Skeletal muscle satellite cell (primary cell): ENCODE measurements around the gene TPTE.
"Not testable (repeated sequence)": the region's sequence is repeated elsewhere in the genome, so short reads cannot be mapped to it uniquely, and the experiment has no call there.

Experiments used
- H3K27me3 ChIP-seq: 2 replicates; pipeline ENCODE4 v1.7.0; 2013; ENCODE audit warnings: low read length; ENCODE audit not compliant: control insufficient read depth, insufficient read depth
- H3K36me3 ChIP-seq: 2 replicates; pipeline ENCODE4 v1.7.0; 2013; ENCODE audit warnings: mild to moderate bottlenecking, control low read depth, low read length; ENCODE audit not compliant: insufficient read depth
- H3K4me1 ChIP-seq: 2 replicates; pipeline ENCODE4 v1.7.0; 2013; ENCODE audit warnings: low read length; ENCODE audit not compliant: control insufficient read depth, insufficient read depth
- H3K4me2 ChIP-seq: 2 replicates; pipeline ENCODE4 v1.7.0; 2013; ENCODE audit warnings: mild to moderate bottlenecking, low read length
- H3K4me3 ChIP-seq: 2 replicates; pipeline ENCODE4 v1.7.0; 2013; ENCODE audit warnings: low read length
- H3K9ac ChIP-seq: 2 replicates; pipeline ENCODE4 v1.7.0; 2013; ENCODE audit warnings: mild to moderate bottlenecking, low read depth, low read length, moderate library complexity
- H3K9me3 ChIP-seq: replicated peaks from 2 replicates; pipeline ENCODE4 v1.7.0; 2013; ENCODE audit warnings: mild to moderate bottlenecking, control low read depth, low read length

The TPTE gene

DNA sequence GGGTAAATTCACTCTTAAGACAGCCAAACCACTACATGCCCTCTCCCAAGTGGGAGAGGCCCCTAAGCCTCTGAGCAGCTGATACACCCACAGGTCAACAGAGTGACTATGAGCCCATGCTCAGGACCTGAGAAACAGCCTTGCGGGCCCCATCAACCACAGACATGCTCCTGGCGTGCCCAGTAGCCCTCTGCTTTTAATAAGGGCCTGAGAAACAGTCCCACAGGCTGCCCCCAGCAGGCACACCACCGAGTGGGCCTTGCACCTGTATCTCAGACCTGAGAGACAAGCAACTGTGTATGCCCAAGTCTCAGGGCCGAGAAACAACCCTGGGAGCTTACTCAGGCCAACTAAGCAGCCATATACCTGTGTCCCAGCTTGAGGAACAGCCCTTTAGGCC, 26.5 kb downstream of the TPTE start:
- H3K27me3 ChIP-seq, H3K4me3 ChIP-seq, H3K36me3 ChIP-seq, H3K9ac ChIP-seq, H3K4me2 ChIP-seq, H3K4me1 ChIP-seq: not testable (repeated sequence)
- H3K9me3 ChIP-seq = peaks cover 19% of the 10 kb centered on the region

DNA sequence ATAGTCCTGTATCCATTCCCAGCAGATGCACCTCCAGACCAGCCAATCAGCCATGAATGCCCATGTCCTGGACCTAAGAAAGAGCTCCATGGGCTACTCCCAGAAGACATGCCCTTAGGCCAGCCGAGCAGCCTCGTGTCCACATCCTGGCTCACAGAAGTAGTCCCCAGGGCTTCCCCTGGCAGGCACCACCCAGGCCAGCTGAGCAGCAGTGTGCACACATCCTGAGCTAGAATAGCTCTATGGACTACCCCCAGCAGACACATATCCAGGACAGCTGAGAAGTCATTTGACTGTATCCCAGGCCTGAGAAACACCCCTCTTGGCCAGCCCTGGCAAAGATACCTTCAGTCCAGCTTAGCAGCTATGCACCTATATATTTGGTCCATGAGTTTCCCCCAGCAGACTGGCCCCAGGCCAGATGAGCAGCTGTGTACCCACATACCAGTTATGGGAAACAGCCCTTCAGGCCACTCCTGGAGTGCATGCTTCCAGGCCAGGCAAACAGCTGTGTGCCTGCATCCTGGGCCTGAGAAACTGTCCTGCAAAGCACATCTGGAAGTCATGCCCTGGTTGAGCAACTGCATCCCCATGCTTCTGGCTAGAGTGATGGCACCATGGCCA, 27.1 kb downstream of the TPTE start:
- H3K27me3 ChIP-seq, H3K9ac ChIP-seq, H3K36me3 ChIP-seq, H3K4me3 ChIP-seq, H3K4me2 ChIP-seq, H3K4me1 ChIP-seq: not testable (repeated sequence)
- peaks cover 19% of the 10 kb centered on the region for H3K9me3 ChIP-seq

DNA sequence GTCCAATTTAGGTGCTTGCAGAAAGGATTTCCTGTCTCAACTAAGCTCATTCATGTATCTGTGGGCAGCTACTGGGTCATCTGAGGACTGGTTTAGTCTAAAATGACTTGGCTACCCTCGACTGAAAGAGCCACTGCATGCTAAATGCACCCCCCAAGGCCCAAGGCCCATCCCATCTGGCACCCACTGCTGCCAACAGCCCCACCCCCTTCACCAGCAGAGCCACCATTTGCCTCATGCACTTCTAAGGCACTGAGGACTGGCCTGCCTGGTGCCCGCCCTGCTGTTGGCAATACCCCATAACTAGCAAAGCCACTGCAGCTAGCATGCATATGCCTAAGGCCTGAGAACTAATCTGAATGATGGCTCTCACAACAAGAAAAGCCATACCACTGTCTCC, 49.4 kb downstream of the TPTE start:
- H3K27me3 ChIP-seq, H3K36me3 ChIP-seq, H3K4me2 ChIP-seq, H3K4me1 ChIP-seq, H3K4me3 ChIP-seq, H3K9ac ChIP-seq: not testable (repeated sequence)
- peaks cover 37% of the 10 kb centered on the region for H3K9me3 ChIP-seq

DNA sequence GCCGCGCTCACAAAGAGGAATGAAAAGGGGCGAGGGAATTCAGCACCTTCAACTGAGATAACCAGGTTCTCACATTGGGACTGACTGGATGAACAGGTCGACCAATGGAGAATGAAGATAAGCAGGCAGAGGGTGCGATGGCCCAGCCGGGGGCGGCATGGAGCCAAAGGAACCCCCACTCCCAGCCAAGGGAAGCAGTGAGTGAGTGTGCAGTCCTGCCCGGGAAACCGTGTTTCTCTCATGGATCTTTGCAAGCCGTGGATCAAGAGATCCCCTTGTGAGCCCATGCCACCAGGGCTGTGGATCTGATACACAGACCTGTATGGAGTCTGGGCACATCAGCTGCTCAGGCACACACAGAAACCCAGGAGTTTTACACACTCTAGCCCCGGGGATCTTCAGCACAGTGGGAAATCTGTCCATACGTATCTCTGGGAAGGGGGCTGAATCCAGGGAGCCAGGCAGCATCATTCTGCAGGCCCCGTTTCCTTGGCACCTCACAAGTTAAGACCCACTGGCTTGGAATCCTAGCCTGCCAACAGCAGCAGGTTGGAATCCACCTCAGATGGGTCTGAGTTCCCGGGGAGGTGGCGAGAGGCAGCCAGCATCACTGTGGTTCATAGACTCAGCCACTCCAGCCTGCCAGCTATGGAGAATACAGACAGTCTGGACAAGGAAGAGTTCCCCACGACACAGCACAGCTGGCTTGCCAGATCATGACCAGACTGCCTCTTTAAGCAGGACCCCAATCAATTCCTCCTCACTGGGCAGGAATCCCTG, 53.3 kb downstream of the TPTE start:
- H3K9ac ChIP-seq, H3K4me1 ChIP-seq: not testable (repeated sequence)
- H3K9me3 ChIP-seq = peaks cover 29% of the 10 kb centered on the region

DNA sequence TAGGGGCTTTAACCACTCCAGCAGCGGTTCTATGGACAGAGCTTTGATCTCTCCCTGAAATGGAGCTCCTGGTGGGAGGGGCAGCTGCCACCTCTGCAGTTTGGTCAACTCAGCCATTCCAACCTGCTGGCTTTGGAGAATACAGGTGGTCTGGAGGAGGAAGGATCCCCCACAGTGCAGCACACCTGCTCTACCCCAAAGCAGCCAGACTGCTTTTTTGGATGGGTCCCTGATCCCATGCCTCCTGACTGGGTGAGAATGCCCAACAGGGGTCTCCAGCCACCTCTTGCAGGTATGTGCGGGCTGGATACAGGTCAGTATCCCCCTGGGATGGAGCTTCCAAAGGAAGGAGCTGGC, 53.9 kb downstream of the TPTE start:
- Histone ChIP-seq H3K36me3 (no peaks in the 10 kb centered on the region), H3K4me3 (no peak overlapping the region), H3K9me3 (peaks cover 28% of the 10 kb centered on the region), H3K4me2 (no peak overlapping the region), H3K4me1 (no peaks in the 10 kb centered on the region), H3K9ac (no peak overlapping the region), H3K27me3 (no peaks in the 10 kb centered on the region)

More for the DNA sequence above, 53.3 kb downstream of the TPTE start:
- H3K4me2 ChIP-seq, H3K36me3 ChIP-seq, H3K4me3 ChIP-seq, H3K27me3 ChIP-seq: not testable (repeated sequence)

DNA sequence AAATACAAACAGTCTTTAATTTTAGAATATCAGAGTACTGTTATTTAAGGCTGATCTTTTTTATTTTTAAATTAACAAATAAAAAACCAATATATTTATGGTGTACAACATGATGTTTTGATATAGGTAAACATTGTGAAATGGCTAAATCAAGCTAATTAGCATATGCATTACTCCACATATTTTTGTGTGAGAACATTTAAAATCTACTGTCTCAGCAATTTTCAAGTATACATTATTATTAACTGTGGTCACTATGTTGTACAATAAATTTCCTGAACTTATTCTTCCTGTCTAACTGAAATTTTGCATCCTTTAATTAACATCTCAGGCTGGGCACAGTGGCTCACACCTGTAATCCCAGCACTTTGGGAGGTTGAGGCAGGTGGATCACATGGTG, 57.5 kb downstream of the TPTE start:
- H3K9me3 ChIP-seq = peaks cover 21% of the 10 kb centered on the region
- H3K27me3 ChIP-seq, H3K4me1 ChIP-seq, H3K36me3 ChIP-seq, H3K4me2 ChIP-seq, H3K9ac ChIP-seq, H3K4me3 ChIP-seq: not testable (repeated sequence)

DNA sequence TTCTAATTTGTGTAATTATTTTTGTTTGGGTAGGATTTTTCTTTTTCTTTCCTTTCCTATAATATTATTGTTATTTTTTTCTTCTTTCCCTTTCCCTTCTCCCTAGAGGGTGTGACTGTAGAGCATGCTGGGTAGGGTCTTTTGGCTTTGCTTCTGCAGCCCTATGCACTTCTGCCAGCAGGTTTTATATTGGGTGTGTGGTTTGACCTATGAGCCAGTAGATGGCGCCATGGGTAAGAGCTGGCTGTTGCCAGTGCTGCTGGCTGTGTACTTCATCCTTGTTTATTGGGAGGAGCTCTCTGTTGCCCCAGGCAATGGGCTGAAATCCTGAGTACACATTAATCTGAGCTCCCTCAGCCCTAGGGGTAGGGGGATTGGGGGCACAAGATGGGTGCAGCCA, 67.7 kb downstream of the TPTE start:
- H3K27me3 ChIP-seq, H3K36me3 ChIP-seq, H3K4me1 ChIP-seq, H3K4me2 ChIP-seq, H3K9ac ChIP-seq, H3K4me3 ChIP-seq: not testable (repeated sequence)
- peaks cover 15% of the 10 kb centered on the region for H3K9me3 ChIP-seq

DNA sequence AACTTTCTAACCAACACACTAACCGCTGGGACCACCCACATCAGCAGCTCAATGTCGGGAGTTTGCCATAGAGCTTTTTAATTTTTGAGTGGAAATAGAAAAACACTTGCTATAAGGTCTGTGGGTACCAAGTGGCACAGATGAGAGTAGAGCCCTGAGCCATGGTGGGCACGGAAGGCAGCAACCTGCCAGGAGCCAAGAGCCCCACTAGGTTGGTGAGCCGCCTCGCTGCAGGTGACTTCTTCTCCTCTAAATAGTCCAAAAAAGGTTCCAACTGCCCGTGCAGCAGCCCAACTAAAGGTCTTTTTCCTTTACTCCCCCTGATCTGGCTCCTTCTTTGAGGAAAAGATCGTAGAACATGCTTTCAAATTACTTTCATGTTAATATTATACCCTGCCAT, 85.7 kb downstream of the TPTE start:
- peaks cover 35% of the 10 kb centered on the region for H3K9me3 ChIP-seq
- H3K9ac ChIP-seq = not testable (repeated sequence)

DNA sequence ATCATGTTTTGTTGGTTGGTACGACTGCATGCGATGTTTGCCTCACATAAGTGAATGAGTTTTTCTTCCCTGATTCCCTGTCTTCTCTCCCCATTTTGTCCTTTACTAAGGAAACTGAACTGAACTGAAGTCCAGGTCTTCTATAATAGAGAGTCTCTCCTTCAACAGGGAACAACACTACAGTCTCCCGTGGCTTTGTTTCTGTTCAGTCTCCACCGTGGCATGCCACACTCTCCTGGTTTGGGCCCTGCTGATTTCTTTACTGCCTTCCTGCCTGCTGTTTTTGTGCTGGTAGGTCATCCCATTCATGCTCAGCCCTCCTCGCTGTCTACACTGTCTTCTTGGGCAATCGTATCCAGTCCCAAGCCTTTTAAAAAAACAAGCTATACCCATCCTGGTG, 92.9 kb downstream of the TPTE start:
- H3K4me1 ChIP-seq, H3K36me3 ChIP-seq, H3K9ac ChIP-seq, H3K4me3 ChIP-seq, H3K4me2 ChIP-seq, H3K27me3 ChIP-seq: not testable (repeated sequence)
- peaks cover 25% of the 10 kb centered on the region for H3K9me3 ChIP-seq

More for the DNA sequence above, 85.7 kb downstream of the TPTE start:
- H3K36me3 ChIP-seq, H3K27me3 ChIP-seq, H3K4me2 ChIP-seq, H3K4me1 ChIP-seq, H3K4me3 ChIP-seq: not testable (repeated sequence)

DNA sequence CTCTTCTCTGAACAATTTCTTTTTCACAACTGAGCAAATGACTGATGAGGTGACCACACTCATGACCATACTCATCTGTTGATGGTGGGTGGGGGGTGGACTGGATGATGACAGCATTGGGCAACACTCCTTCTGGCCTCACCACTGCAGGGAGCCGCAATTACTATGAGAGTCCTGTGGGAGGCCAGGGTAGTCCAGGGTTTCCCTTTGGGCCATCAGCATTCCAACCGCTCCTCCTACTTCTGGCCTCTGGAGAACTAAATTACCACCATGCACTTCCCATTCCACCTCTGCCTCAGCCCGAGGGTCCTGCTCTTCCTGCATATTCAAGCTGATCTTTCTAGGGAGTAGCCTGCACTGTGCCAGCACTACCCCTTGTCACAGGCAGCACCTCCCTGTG, 94.7 kb downstream of the TPTE start:
- H3K4me3 ChIP-seq, H3K4me2 ChIP-seq, H3K9ac ChIP-seq, H3K36me3 ChIP-seq, H3K4me1 ChIP-seq, H3K27me3 ChIP-seq: not testable (repeated sequence)
- H3K9me3 ChIP-seq = peaks cover 28% of the 10 kb centered on the region

DNA sequence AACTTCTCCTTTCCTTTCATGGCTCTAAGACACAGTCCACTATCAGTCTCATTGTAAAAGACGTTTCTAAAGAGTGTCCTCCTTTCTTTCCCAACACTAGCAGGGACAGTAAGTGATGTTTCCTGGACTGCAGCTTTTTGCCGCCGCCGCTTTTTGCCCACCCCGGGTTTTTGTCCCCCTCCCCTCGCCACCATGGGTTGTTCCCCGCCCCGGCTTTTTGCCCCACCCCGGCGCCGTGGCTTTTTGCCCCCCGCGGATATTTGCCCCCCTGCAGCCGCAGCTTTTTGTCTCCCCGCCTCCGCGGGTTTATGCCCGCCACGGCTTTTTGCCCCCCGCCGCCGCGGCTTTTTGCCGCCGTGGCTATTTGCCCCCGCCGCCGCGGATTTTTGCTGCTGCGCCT, 95.2 kb downstream of the TPTE start:
- Histone ChIP-seq H3K4me3 (no peak overlapping the region), H3K9ac (no peak overlapping the region), H3K27me3 (no peaks in the 10 kb centered on the region), H3K36me3 (no peaks in the 10 kb centered on the region), H3K4me2 (no peak overlapping the region), H3K9me3 (peaks cover 28% of the 10 kb centered on the region), H3K4me1 (no peaks in the 10 kb centered on the region)

DNA sequence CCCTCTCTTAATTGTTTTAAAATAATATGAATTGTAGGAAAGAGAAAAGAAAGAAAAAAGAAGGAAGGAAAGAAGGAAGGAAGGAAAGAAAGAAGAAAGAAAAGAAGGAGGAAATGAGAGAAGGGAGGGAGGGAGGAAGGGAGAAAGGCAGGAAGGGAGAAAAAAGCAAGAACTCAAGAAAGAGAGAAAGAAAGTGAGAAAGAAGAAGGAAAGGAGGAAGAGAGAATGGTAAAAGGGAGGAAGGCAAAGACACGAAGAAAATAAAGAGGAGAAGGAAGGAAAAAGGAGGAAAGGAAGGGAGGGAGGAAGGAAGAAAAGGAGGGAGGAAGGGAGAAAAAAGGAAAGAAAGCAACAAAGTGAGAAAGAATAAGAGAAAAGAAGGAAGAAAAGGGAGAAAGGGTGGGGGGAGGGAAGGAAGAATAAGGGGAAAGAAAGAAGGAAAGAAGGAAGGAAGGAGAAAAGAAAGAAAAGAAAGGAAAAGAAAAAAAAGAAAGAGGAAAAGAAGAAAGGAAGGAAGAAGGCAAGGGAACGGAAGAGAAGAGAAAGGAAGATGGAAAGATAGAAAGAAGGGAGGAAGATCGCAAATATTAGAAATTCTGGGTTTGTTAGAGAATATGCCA, 95.9 kb downstream of the TPTE start:
- peaks cover 35% of the 10 kb centered on the region for H3K9me3 ChIP-seq
- H3K27me3 ChIP-seq, H3K9ac ChIP-seq, H3K4me3 ChIP-seq, H3K4me2 ChIP-seq, H3K4me1 ChIP-seq, H3K36me3 ChIP-seq: not testable (repeated sequence)
